Sigmoid colon (tissue), 4 donors: ENCODE results near the gene FLNB.

Experiments used
- CTCF ChIP-seq, 4 experiments: fragments of 450-650 bp in 3 of 4; fragments of 200-600 bp in 1 of 4; IDR thresholded peaks; one replicate each; pipeline ENCODE4 v1.5.1; 2016 to 2019; ENCODE audit warnings: antibody characterized with exemption in 4 of 4, mild to moderate bottlenecking in 3 of 4, moderate library complexity in 2 of 4
- EP300 ChIP-seq, 4 donors: sonication (generic); formaldehyde crosslinking; IDR thresholded peaks; one replicate each; pipeline ENCODE4 v1.6.1; 2017; ENCODE audit warnings: antibody characterized with exemption in 4 of 4
- POLR2A ChIP-seq, 2 donors: fragments of 450-650 bp; IDR thresholded peaks; one replicate each; pipeline ENCODE4 v1.6.1; 2016; ENCODE audit warnings: antibody characterized with exemption in 2 of 2, mild to moderate bottlenecking in 2 of 2, moderate library complexity in 2 of 2
- POLR2AphosphoS5 ChIP-seq, 4 donors: sonication (generic); formaldehyde crosslinking; IDR thresholded peaks; one replicate each; pipeline ENCODE4 v1.6.1; 2017; ENCODE audit warnings: antibody characterized with exemption in 4 of 4

- no peak for TF ChIP-seq CTCF (IDR thresholded peaks at IDR 0.05)
- TF ChIP-seq EP300 (IDR thresholded peaks at IDR 0.05): no peak
- TF ChIP-seq POLR2A (IDR thresholded peaks at IDR 0.05): no peak
- no peak for TF ChIP-seq POLR2AphosphoS5 (IDR thresholded peaks at IDR 0.05)
These were observed 160.3 kb downstream of the FLNB start for GRCh38 chr3:58168498-58168897.
